ENCODE measurements around the gene OSCAR. TPM values are rescaled to one million over a fixed set of nuclear protein-coding genes. Genes with fewer than 3 reads are reported as not detected.
A peak's percentile ranks its signal among the peaks of the same experiment; 100 is the strongest.

The OSCAR gene
- 0.23 and 0.39 TPM in 2 replicates for total RNA-seq

- no peak for DNase-seq (ENCODE audit: low spot score)
- Mint-ChIP-seq H3K9me3 (no peaks in the 10 kb centered on the region), H3K36me3 (ENCODE audit: low read depth) (peaks cover 8% of the 10 kb centered on the region), H3K27me3 (ENCODE audit: low read depth) (peaks cover 11% of the 10 kb centered on the region), H3K4me3 (ENCODE audit: low read depth) (peak within 1 kb of the TSS; percentile 65), H3K27ac (no peak within 1 kb of the TSS), H3K4me1 (ENCODE audit: low read depth) (peaks cover 14% of the 10 kb centered on the region)
- intact Hi-C loops (cut with micrococcal nuclease): loop anchor here (5.0 kb wide), 2 partner anchors 233 to 362 kb away; partner anchors contain the start of genes LENG9 and MYADM
Observed at GRCh38 chr19:54100561-54100960, at the start of gene OSCAR. OSCAR (minus strand) TSS chr19:54100803; CDS start chr19:54100792, 11 bp downstream.

- Mint-ChIP-seq H3K27me3 (ENCODE audit: low read depth) (no peaks in the 10 kb centered on the region), H3K4me3 (ENCODE audit: low read depth) (no peak overlapping the region), H3K9me3 (no peaks in the 10 kb centered on the region), H3K27ac (no peak overlapping the region), H3K4me1 (ENCODE audit: low read depth) (peaks cover 1% of the 10 kb centered on the region), H3K36me3 (ENCODE audit: low read depth) (peaks cover 73% of the 10 kb centered on the region)
- intact Hi-C loops (cut with micrococcal nuclease): no loop called here
- no peak for DNase-seq (ENCODE audit: low spot score)
Observed at GRCh38 chr19:54149021-54149812, 48.6 kb upstream of the OSCAR start.

DNA sequence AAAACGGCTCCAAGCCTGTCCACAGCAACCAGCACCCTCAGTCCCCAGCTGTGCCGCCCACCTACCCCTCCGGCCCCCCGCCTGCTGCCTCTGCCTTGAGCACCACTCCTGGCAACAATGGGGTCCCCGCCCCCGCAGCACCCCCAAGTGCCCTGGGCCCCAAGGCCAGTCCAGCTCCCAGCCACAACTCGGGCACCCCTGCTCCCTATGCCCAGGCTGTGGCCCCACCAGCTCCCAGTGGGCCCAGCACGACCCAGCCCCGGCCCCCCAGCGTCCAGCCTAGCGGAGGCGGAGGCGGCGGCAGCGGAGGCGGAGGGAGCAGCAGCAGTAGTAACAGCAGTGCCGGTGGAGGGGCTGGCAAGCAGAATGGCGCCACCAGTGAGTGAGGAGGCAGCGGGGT, 47.6 kb upstream of the OSCAR start:
- H3K27ac Mint-ChIP-seq: no peak overlapping the region
- no peaks in the 10 kb centered on the region for H3K9me3 Mint-ChIP-seq
- intact Hi-C loops (cut with micrococcal nuclease): loop anchor here (1.0 kb wide), 1 partner anchor 23 kb away; no protein-coding TSS in a partner anchor
- no peaks in the 10 kb centered on the region for H3K27me3 Mint-ChIP-seq (ENCODE audit: low read depth)
- no peaks in the 10 kb centered on the region for H3K4me1 Mint-ChIP-seq (ENCODE audit: low read depth)
- no peak for DNase-seq (ENCODE audit: low spot score)
- peaks cover 73% of the 10 kb centered on the region for H3K36me3 Mint-ChIP-seq (ENCODE audit: low read depth)
- no peak overlapping the region for H3K4me3 Mint-ChIP-seq (ENCODE audit: low read depth)

- Mint-ChIP-seq H3K9me3 (no peaks in the 10 kb centered on the region), H3K27ac (no peak overlapping the region), H3K4me1 (ENCODE audit: low read depth) (no peaks in the 10 kb centered on the region), H3K4me3 (ENCODE audit: low read depth) (no peak overlapping the region), H3K27me3 (ENCODE audit: low read depth) (no peaks in the 10 kb centered on the region), H3K36me3 (ENCODE audit: low read depth) (peaks cover 77% of the 10 kb centered on the region)
- intact Hi-C loops (cut with micrococcal nuclease): loop anchor here (1.0 kb wide), 1 partner anchor 24 kb away; no protein-coding TSS in a partner anchor
- no peak for DNase-seq (ENCODE audit: low spot score)
Observed at GRCh38 chr19:54147676-54148075, 47.1 kb upstream of the OSCAR start.

- Mint-ChIP-seq H3K27me3 (ENCODE audit: low read depth) (no peaks in the 10 kb centered on the region), H3K4me3 (ENCODE audit: low read depth) (no peak overlapping the region), H3K27ac (no peak overlapping the region), H3K9me3 (no peaks in the 10 kb centered on the region), H3K36me3 (ENCODE audit: low read depth) (peaks cover 74% of the 10 kb centered on the region), H3K4me1 (ENCODE audit: low read depth) (peaks cover 3% of the 10 kb centered on the region)
- DNase-seq (ENCODE audit: low spot score): no peak
- intact Hi-C loops (cut with micrococcal nuclease): no loop called here
Observed at GRCh38 chr19:54145541-54146158, 45.0 kb upstream of the OSCAR start.

DNA sequence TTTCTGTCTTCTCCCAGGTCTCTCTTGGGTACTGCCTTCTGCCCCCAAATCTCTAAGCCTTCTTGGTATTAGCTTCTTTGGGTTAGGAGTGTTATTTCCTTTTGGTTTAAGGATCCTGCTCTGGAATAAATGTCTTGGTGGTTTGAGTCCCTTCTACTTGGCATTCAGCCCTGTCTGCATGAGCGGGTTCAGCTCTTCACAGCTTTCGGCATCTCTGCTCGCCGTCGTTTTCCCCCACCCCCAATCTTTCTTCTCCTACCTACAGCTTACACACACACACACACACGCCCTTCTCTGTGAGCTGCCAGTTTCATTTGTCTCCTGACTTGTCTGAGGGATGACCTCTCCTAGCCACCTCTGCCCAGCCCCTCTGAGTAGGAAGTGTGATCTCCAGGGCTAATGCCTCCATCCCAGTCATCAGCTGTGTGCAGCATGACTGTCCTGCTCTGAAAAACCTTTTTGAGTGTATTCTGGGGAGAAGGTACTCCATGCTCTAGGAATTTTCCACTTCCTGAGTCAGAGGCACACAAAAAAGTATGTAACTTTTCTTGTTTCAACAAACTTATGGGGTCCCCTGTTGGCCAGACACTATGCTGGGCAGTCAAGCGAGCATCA, 41.7 kb upstream of the OSCAR start:
- peak overlapping the region; percentile 6 for H3K27ac Mint-ChIP-seq
- no peak for DNase-seq (ENCODE audit: low spot score)
- intact Hi-C loops (cut with micrococcal nuclease): no loop called here
- H3K36me3 Mint-ChIP-seq (ENCODE audit: low read depth): peaks cover 65% of the 10 kb centered on the region
- H3K4me1 Mint-ChIP-seq (ENCODE audit: low read depth): peaks cover 17% of the 10 kb centered on the region
- no peak overlapping the region for H3K4me3 Mint-ChIP-seq (ENCODE audit: low read depth)
- no peaks in the 10 kb centered on the region for H3K27me3 Mint-ChIP-seq (ENCODE audit: low read depth)
- no peaks in the 10 kb centered on the region for H3K9me3 Mint-ChIP-seq

- DNase-seq (ENCODE audit: low spot score): no peak
- Mint-ChIP-seq H3K36me3 (ENCODE audit: low read depth) (peaks cover 56% of the 10 kb centered on the region), H3K27me3 (ENCODE audit: low read depth) (no peaks in the 10 kb centered on the region), H3K4me3 (ENCODE audit: low read depth) (no peak overlapping the region), H3K27ac (no peak overlapping the region), H3K4me1 (ENCODE audit: low read depth) (peaks cover 22% of the 10 kb centered on the region), H3K9me3 (no peaks in the 10 kb centered on the region)
- intact Hi-C loops (cut with micrococcal nuclease): no loop called here
Observed at GRCh38 chr19:54141356-54141755, 40.8 kb upstream of the OSCAR start.

- H3K9me3 Mint-ChIP-seq: no peaks in the 10 kb centered on the region
- peaks cover 41% of the 10 kb centered on the region for H3K36me3 Mint-ChIP-seq (ENCODE audit: low read depth)
- H3K4me1 Mint-ChIP-seq (ENCODE audit: low read depth): peaks cover 32% of the 10 kb centered on the region
- H3K4me3 Mint-ChIP-seq (ENCODE audit: low read depth): peak overlapping the region; percentile 95
- no peak for DNase-seq (ENCODE audit: low spot score)
- H3K27me3 Mint-ChIP-seq (ENCODE audit: low read depth): no peaks in the 10 kb centered on the region
- intact Hi-C loops (cut with micrococcal nuclease): no loop called here
- peak overlapping the region; percentile 92 for H3K27ac Mint-ChIP-seq
Observed at GRCh38 chr19:54138489-54139256, 38.1 kb upstream of the OSCAR start.

GRCh38 chr19:54137699-54138488, 37.3 kb upstream of the OSCAR start, which contains the start of gene CNOT3:
CNOT3 (plus strand) TSS chr19:54137762; CDS start chr19:54142979, 5,217 bp downstream.
- intact Hi-C loops (cut with micrococcal nuclease): loop anchor here (1.0 kb wide), 5 partner anchors 21 to 240 kb away; partner anchors contain the start of genes LENG1, NDUFA3, PRPF31 and TFPT
- Mint-ChIP-seq H3K4me3 (ENCODE audit: low read depth) (peak within 1 kb of the TSS; percentile 95), H3K9me3 (no peaks in the 10 kb centered on the region), H3K27me3 (ENCODE audit: low read depth) (no peaks in the 10 kb centered on the region), H3K27ac (peak within 1 kb of the TSS; percentile 92), H3K4me1 (ENCODE audit: low read depth) (peaks cover 32% of the 10 kb centered on the region), H3K36me3 (ENCODE audit: low read depth) (peaks cover 34% of the 10 kb centered on the region)
- no peak for DNase-seq (ENCODE audit: low spot score)

- intact Hi-C loops (cut with micrococcal nuclease): loop anchor here (1.0 kb wide), 5 partner anchors 22 to 241 kb away; partner anchors contain the start of genes LENG1, NDUFA3, PRPF31 and TFPT
- H3K9me3 Mint-ChIP-seq: no peaks in the 10 kb centered on the region
- peaks cover 31% of the 10 kb centered on the region for H3K4me1 Mint-ChIP-seq (ENCODE audit: low read depth)
- peak overlapping the region; percentile 74 for H3K27ac Mint-ChIP-seq
- H3K27me3 Mint-ChIP-seq (ENCODE audit: low read depth): no peaks in the 10 kb centered on the region
- H3K36me3 Mint-ChIP-seq (ENCODE audit: low read depth): peaks cover 27% of the 10 kb centered on the region
- DNase-seq (ENCODE audit: low spot score): peak; percentile 100
- peak overlapping the region; percentile 86 for H3K4me3 Mint-ChIP-seq (ENCODE audit: low read depth)
Observed at GRCh38 chr19:54136864-54137698, 36.5 kb upstream of the OSCAR start.

Data from activated T-helper 2 cell treated with anti-CD3 and anti-CD28 coated beads, Interferon-gamma antibody, Interleukin-2, Interleukin-4, amounts not matched to agents 10 μg/mL and 5 μg/mL and 100 μg/mL, durations not matched to agents 14 hours and 24 hours and 36 hours (primary cell).